H9 (cell line): ENCODE results near the gene BMERB1. TPM values are rescaled to one million over a fixed set of nuclear protein-coding genes. Genes with fewer than 3 reads are reported as not detected.

Experiments used
- DNase-seq: peaks from one replicate; pipeline ENCODE4 v3.0.0-alpha.2; 2017
- H2AFZ ChIP-seq: one replicate; pipeline ENCODE4 v1.6.1; 2013; ENCODE audit warnings: mild to moderate bottlenecking, low read length, control low read depth, moderate library complexity
- H2AK5ac ChIP-seq: 2 replicates; pipeline ENCODE4 v1.6.1; 2013; ENCODE audit warnings: low read length, control low read depth, mixed read lengths; ENCODE audit not compliant: insufficient read length
- H2BK120ac ChIP-seq: one replicate; pipeline ENCODE4 v1.6.1; 2013; ENCODE audit warnings: low read depth, mild to moderate bottlenecking, low read length, control low read depth, inconsistent platforms; ENCODE audit not compliant: poor library complexity, severe bottlenecking
- H2BK12ac ChIP-seq: 2 replicates; pipeline ENCODE4 v1.6.1; 2013; ENCODE audit warnings: low read length, control low read depth, mixed read lengths, low read depth; ENCODE audit not compliant: insufficient read length
- H2BK15ac ChIP-seq: 2 replicates; pipeline ENCODE4 v1.6.1; 2013; ENCODE audit warnings: low read depth, low read length, control low read depth
- H2BK20ac ChIP-seq: one replicate; pipeline ENCODE4 v1.6.1; 2013; ENCODE audit warnings: low read depth, mild to moderate bottlenecking, low read length, control low read depth, inconsistent platforms; ENCODE audit not compliant: poor library complexity, severe bottlenecking
- H2BK5ac ChIP-seq: 2 replicates; pipeline ENCODE4 v1.6.1; 2013; ENCODE audit warnings: low read length, control low read depth, mixed read lengths; ENCODE audit not compliant: insufficient read length
- H3K14ac ChIP-seq: 2 replicates; pipeline ENCODE4 v1.6.1; 2013; ENCODE audit warnings: low read length, control low read depth; ENCODE audit not compliant: insufficient read depth
- H3K18ac ChIP-seq: 2 replicates; pipeline ENCODE4 v1.6.1; 2013; ENCODE audit warnings: low read depth, mild to moderate bottlenecking, mixed read lengths, low read length, control low read depth; ENCODE audit not compliant: insufficient read length
- H3K23ac ChIP-seq: 2 replicates; pipeline ENCODE4 v1.6.1; 2013; ENCODE audit warnings: low read length, control low read depth, mixed read lengths, low read depth; ENCODE audit not compliant: insufficient read length
- H3K23me2 ChIP-seq: 2 replicates; pipeline ENCODE4 v1.6.1; 2013; ENCODE audit warnings: low read depth, mild to moderate bottlenecking, mixed read lengths, low read length, control low read depth; ENCODE audit not compliant: insufficient read length, poor library complexity, severe bottlenecking
- H3K27ac ChIP-seq: 2 replicates; pipeline ENCODE4 v1.5.1; 2013; ENCODE audit warnings: low read length, control low read depth, mixed read lengths, low read depth; ENCODE audit not compliant: insufficient read length
- H3K27me3 ChIP-seq: 2 replicates; pipeline ENCODE4 v1.6.1; 2013; ENCODE audit warnings: low read length, control low read depth, inconsistent platforms; ENCODE audit not compliant: insufficient read depth
- H3K4ac ChIP-seq: 2 replicates; pipeline ENCODE4 v1.6.1; 2013; ENCODE audit warnings: low read depth, mild to moderate bottlenecking, control low read depth, inconsistent platforms, low read length, moderate library complexity
- H3K4me1 ChIP-seq: 2 replicates; pipeline ENCODE4 v1.6.1; 2013; ENCODE audit warnings: low read length, control low read depth, inconsistent platforms; ENCODE audit not compliant: insufficient read depth
- H3K4me2 ChIP-seq: 2 replicates; pipeline ENCODE4 v1.6.1; 2013; ENCODE audit warnings: low read length, control low read depth, mixed read lengths; ENCODE audit not compliant: insufficient read length, insufficient read depth
- H3K56ac ChIP-seq: 2 replicates; pipeline ENCODE4 v1.6.1; 2013; ENCODE audit warnings: low read depth, mild to moderate bottlenecking, mixed read lengths, low read length, control low read depth; ENCODE audit not compliant: insufficient read length
- H3K79me1 ChIP-seq: 2 replicates; pipeline ENCODE4 v1.6.1; 2013; ENCODE audit warnings: low read depth, mild to moderate bottlenecking, moderate library complexity, low read length, control low read depth, inconsistent platforms; ENCODE audit not compliant: insufficient read depth, poor library complexity, severe bottlenecking
- H3K79me2 ChIP-seq: 2 replicates; pipeline ENCODE4 v1.6.1; 2013; ENCODE audit warnings: low read length, control low read depth, inconsistent platforms; ENCODE audit not compliant: insufficient read depth
- H3K9ac ChIP-seq: 2 replicates; pipeline ENCODE4 v1.6.1; 2013; ENCODE audit warnings: low read length, control low read depth, mixed read lengths; ENCODE audit not compliant: insufficient read length; ENCODE audit errors: extremely low read depth
- H3K9me3 ChIP-seq: one replicate; pipeline ENCODE4 v1.6.1; 2013; ENCODE audit warnings: low read depth, low read length, inconsistent platforms; ENCODE audit not compliant: control insufficient read depth
- H3T11ph ChIP-seq: one replicate; pipeline ENCODE4 v1.6.1; 2013; ENCODE audit warnings: mild to moderate bottlenecking, low read length, control low read depth, inconsistent platforms
- H4K20me1 ChIP-seq: one replicate; pipeline ENCODE4 v1.6.1; 2013; ENCODE audit not compliant: control insufficient read depth, insufficient read length, insufficient read depth
- H4K5ac ChIP-seq: 2 replicates; pipeline ENCODE4 v1.6.1; 2013; ENCODE audit warnings: low read depth, mild to moderate bottlenecking, mixed read lengths, low read length, control low read depth; ENCODE audit not compliant: insufficient read length
- H4K8ac ChIP-seq: replicated peaks from 2 replicates; pipeline ENCODE4 v1.6.1; 2013; ENCODE audit warnings: low read length, control low read depth, mixed read lengths, low read depth; ENCODE audit not compliant: insufficient read length
- H4K91ac ChIP-seq: 2 replicates; pipeline ENCODE4 v1.6.1; 2013; ENCODE audit warnings: low read depth, mild to moderate bottlenecking, moderate library complexity, mixed read lengths, low read length, control low read depth; ENCODE audit not compliant: insufficient read length
- H3K27ac Mint-ChIP-seq, 3 experiments: 2 replicates in 2 of 3; 3 replicates in 1 of 3; pipeline ENCODE4 v1.8.0; 2020 to 2021; ENCODE audit warnings: mixed read lengths in 3 of 3, mild to moderate bottlenecking in 1 of 3, moderate library complexity in 1 of 3
- H3K27me3 Mint-ChIP-seq: 2 replicates; pipeline ENCODE4 v1.8.0; 2021; ENCODE audit warnings: low read depth, mild to moderate bottlenecking, moderate library complexity, mixed read lengths
- H3K36me3 Mint-ChIP-seq, 3 experiments: 2 replicates in 2 of 3; 3 replicates in 1 of 3; pipeline ENCODE4 v1.8.0; 2020 to 2021; ENCODE audit warnings: low read depth in 3 of 3, mixed read lengths in 3 of 3; ENCODE audit not compliant: insufficient read depth in 1 of 3
- H3K4me1 Mint-ChIP-seq, 2 experiments: 2 replicates each; pipeline ENCODE4 v1.8.0; 2020; ENCODE audit warnings: mixed read lengths in 2 of 2
- H3K4me3 Mint-ChIP-seq, 2 experiments: 2 replicates in 1 of 2; 3 replicates in 1 of 2; pipeline ENCODE4 v1.8.0; 2020 to 2021; ENCODE audit warnings: mild to moderate bottlenecking in 2 of 2, mixed read lengths in 2 of 2, moderate library complexity in 1 of 2
- H3K9me3 Mint-ChIP-seq, 2 experiments: 2 replicates in 1 of 2; 3 replicates in 1 of 2; pipeline ENCODE4 v1.8.0; 2020; ENCODE audit warnings: mild to moderate bottlenecking in 2 of 2, mixed read lengths in 2 of 2, moderate library complexity in 1 of 2
- CTCF ChIP-seq: fragments of 200-600 bp; sonication (generic); conservative IDR thresholded peaks from 3 replicates; pipeline ENCODE4 v1.8.0; 2021; ENCODE audit warnings: antibody characterized with exemption, mild to moderate bottlenecking
- WGBS: extraction: QIAGEN DNeasy Blood & Tissue Kit; methylation state at CpG from one replicate; pipeline ENCODE4 v1.1.7; 2013; ENCODE audit warnings: missing lambda C conversion rate, low lambda C conversion rate, mixed read lengths; ENCODE audit not compliant: insufficient read length; ENCODE audit errors: extremely low coverage; 5-methylcytosine and 5-hydroxymethylcytosine counted together
- total RNA-seq: library from RNA; stranded (reverse); gene quantifications from 2 replicates; pipeline ENCODE4 v1.2.1, GENCODE V29; 2021

BMERB1 gene
- total RNA-seq, 1 experiment from 2014 or later: 19.5 TPM

- H3K4me3 Mint-ChIP-seq: no peak overlapping the region
- WGBS: no CpG with 5 or more reads among the region's 7 CpGs
- H3K27me3 Mint-ChIP-seq: no peaks in the 10 kb centered on the region
Measured at GRCh38 chr16:15564604-15565339, 130.4 kb downstream of the BMERB1 start.

More at GRCh38 chr16:15564604-15565339, 130.4 kb downstream of the BMERB1 start:
- Histone ChIP-seq H4K5ac (no peak overlapping the region), H2BK20ac (no peak overlapping the region), H3K23ac (no peak overlapping the region), H3K14ac (no peak overlapping the region; the same call in 1 of the 2 replicates), H3K79me1 (no peaks in the 10 kb centered on the region), H2AFZ (no peak overlapping the region), H2BK120ac (no peak overlapping the region), H3K4me1 (no peaks in the 10 kb centered on the region; the same call in 1 of the 2 replicates), H3K27me3 (no peaks in the 10 kb centered on the region), H3K9me3 (no peaks in the 10 kb centered on the region), H3K4ac (no peak overlapping the region), H2AK5ac (no peak overlapping the region), H2BK5ac (no peak overlapping the region), H3K9ac (no peak overlapping the region), H3K23me2 (no peaks in the 10 kb centered on the region), H3K18ac (no peak overlapping the region), H4K8ac (no peak overlapping the region), H4K20me1 (no peaks in the 10 kb centered on the region), H2BK15ac (no peak overlapping the region), H3T11ph (no peak overlapping the region), H3K79me2 (no peaks in the 10 kb centered on the region), H2BK12ac (no peak overlapping the region), H4K91ac (no peak overlapping the region), H3K27ac (no peak overlapping the region), H3K56ac (no peak overlapping the region), H3K4me2 (no peak overlapping the region)
- Mint-ChIP-seq H3K4me1 (peaks cover 13 to 17% of the 10 kb centered on the region in 2 experiments), H3K36me3 (peaks cover 0 to 6% (median 4%) of the 10 kb centered on the region in 3 experiments; a peak in 3 of 7 replicates), H3K9me3 (no peaks in the 10 kb centered on the region), H3K27ac (peak overlapping the region in 1 of 3 experiments; percentile 58; a peak in 1 of 7 replicates)
- no peak for DNase-seq
- TF ChIP-seq CTCF: no peak
